ENCODE data around the gene FGF18. TPM values are rescaled to one million over a fixed set of nuclear protein-coding genes. Genes with fewer than 3 reads are reported as not detected.

The FGF18 gene
- total RNA-seq, 1 experiment from 2014 or later: 0.94 TPM

- Histone ChIP-seq H4K20me1 (ENCODE audit: control insufficient read depth, insufficient read depth, insufficient read length) (no peaks in the 10 kb centered on the region), H3K14ac (ENCODE audit: insufficient read depth, low read length) (no peak overlapping the region), H3K4ac (ENCODE audit: low read depth, low read length) (no peak overlapping the region), H2AK5ac (ENCODE audit: insufficient read length, low read length) (no peak overlapping the region), H2BK5ac (ENCODE audit: insufficient read length, low read length) (no peak overlapping the region), H4K5ac (ENCODE audit: insufficient read length, low read depth, low read length) (no peak overlapping the region), H4K8ac (replicated peaks; ENCODE audit: insufficient read length, low read depth, low read length) (no peak overlapping the region), H3K56ac (ENCODE audit: insufficient read length, low read depth, low read length) (no peak overlapping the region), H4K91ac (ENCODE audit: insufficient read length, low read depth, low read length) (no peak overlapping the region), H2BK120ac (ENCODE audit: low read depth, low read length, poor library complexity, severe bottlenecking) (no peak overlapping the region), H3K9me3 (ENCODE audit: control insufficient read depth, low read depth, low read length) (no peaks in the 10 kb centered on the region), H2BK15ac (ENCODE audit: low read depth, low read length) (no peak overlapping the region), H2BK20ac (ENCODE audit: low read depth, low read length, poor library complexity, severe bottlenecking) (no peak overlapping the region), H3K79me1 (ENCODE audit: insufficient read depth, low read depth, low read length, poor library complexity, severe bottlenecking) (no peaks in the 10 kb centered on the region), H3K4me2 (ENCODE audit: insufficient read depth, insufficient read length, low read length) (no peak overlapping the region), H3K4me1 (ENCODE audit: insufficient read depth, low read length) (no peaks in the 10 kb centered on the region), H3T11ph (ENCODE audit: low read length) (no peak overlapping the region), H3K18ac (ENCODE audit: insufficient read length, low read depth, low read length) (no peak overlapping the region), H3K27ac (ENCODE audit: insufficient read length, low read depth, low read length) (no peak overlapping the region), H3K9ac (ENCODE audit: extremely low read depth, insufficient read length, low read length) (no peak overlapping the region), H2BK12ac (ENCODE audit: insufficient read length, low read depth, low read length) (no peak overlapping the region), H3K79me2 (ENCODE audit: insufficient read depth, low read length) (no peaks in the 10 kb centered on the region), H3K27me3 (ENCODE audit: insufficient read depth, low read length) (no peaks in the 10 kb centered on the region; the same call in 1 of the 2 replicates), H2AFZ (ENCODE audit: low read length) (no peak overlapping the region), H3K23me2 (ENCODE audit: insufficient read length, low read depth, low read length, poor library complexity, severe bottlenecking) (no peaks in the 10 kb centered on the region), H3K23ac (ENCODE audit: insufficient read length, low read depth, low read length) (no peak overlapping the region)
- no peak overlapping the region for H3K4me3 Mint-ChIP-seq
- no peaks in the 10 kb centered on the region; a peak in 1 of 7 replicates for H3K36me3 Mint-ChIP-seq (ENCODE audit: insufficient read depth in 1 of 3, low read depth in 3 of 3)
- no CpG with 5 or more reads among the region's 20 CpGs for WGBS (ENCODE audit: extremely low coverage, insufficient read length, low lambda C conversion rate)
- no peak for TF ChIP-seq CTCF (conservative IDR thresholded peaks at IDR 0.05)
- peak; percentile 17 for DNase-seq
- H3K27ac Mint-ChIP-seq: no peak overlapping the region
- peaks cover 14% of the 10 kb centered on the region for H3K27me3 Mint-ChIP-seq (ENCODE audit: low read depth)
- peaks cover 6 to 23% of the 10 kb centered on the region in 2 experiments for H3K4me1 Mint-ChIP-seq
- H3K9me3 Mint-ChIP-seq: no peaks in the 10 kb centered on the region; a peak in 1 of 5 replicates
Measured at GRCh38 chr5:171427318-171428167, 8.1 kb downstream of the FGF18 start.
